T-helper 17 cell (primary cell): ENCODE measurements around the gene RAB30. TPM values are rescaled to one million over a fixed set of nuclear protein-coding genes. Genes with fewer than 3 reads are reported as not detected.
A peak's percentile ranks its signal among the peaks of the same experiment; 100 is the strongest.

Source experiments
- ATAC-seq: fragments of 150-1000 bp; cut with Tn5 transposase; 2 replicates; pipeline ENCODE4 v1.10.0; 2021; ENCODE audit warnings: mild to moderate bottlenecking, moderate library complexity
- DNase-seq, 3 donors: peaks; one replicate each; pipeline versions ENCODE4 v3.0.0 to v3.0.0-alpha.2; 2020 to 2021
- H3K9me3 ChIP-seq: one replicate; pipeline ENCODE4 v1.7.0; 2013; ENCODE audit warnings: low read length, mild to moderate bottlenecking; ENCODE audit not compliant: control insufficient read depth, poor library complexity, severe bottlenecking
- H3K27ac Mint-ChIP-seq: one replicate; pipeline ENCODE4 v1.8.0; 2022; ENCODE audit warnings: mild to moderate bottlenecking, moderate library complexity, mixed read lengths
- H3K27me3 Mint-ChIP-seq: one replicate; pipeline ENCODE4 v1.8.0; 2022; ENCODE audit warnings: mixed read lengths
- H3K36me3 Mint-ChIP-seq: one replicate; pipeline ENCODE4 v1.8.0; 2022; ENCODE audit warnings: low read depth, mixed read lengths
- H3K4me1 Mint-ChIP-seq: one replicate; pipeline ENCODE4 v1.8.0; 2022; ENCODE audit warnings: mild to moderate bottlenecking, mixed read lengths
- H3K4me3 Mint-ChIP-seq: one replicate; pipeline ENCODE4 v1.8.0; 2022; ENCODE audit warnings: mild to moderate bottlenecking, moderate library complexity, mixed read lengths
- total RNA-seq, 4 donors: library from RNA in 2 of 4; stranded (reverse) in 2 of 4; gene quantifications; one replicate each; pipeline ENCODE4 v1.2.3 and lab custom pipeline; 2022 to 2026

RAB30 gene
- total RNA-seq, 2 donors from 2014 or later, result 33.9 to 47.7 TPM

DNA sequence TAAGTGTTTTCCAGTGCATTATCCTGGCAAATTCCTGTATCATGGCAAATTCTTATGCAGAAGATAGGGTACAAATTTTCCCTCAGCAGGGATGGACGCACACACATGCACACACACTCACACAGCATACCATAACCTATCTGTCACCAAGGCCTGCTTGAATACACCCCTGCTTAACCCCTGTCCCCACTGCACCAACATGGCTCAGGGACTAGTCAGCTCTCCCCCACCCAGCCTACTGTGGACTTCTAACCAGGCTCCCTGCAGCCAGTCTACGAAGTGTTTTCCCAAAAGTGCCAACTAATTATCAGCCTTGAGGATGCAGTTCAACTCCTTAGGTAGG is 63.1 kb downstream of the RAB30 start:
- H3K9me3 ChIP-seq, result no peaks in the 10 kb centered on the region
- ATAC-seq (no peak), DNase-seq (no peak)
- Mint-ChIP-seq H3K27ac (no peak overlapping the region), H3K4me1 (peaks cover 12% of the 10 kb centered on the region), H3K27me3 (no peaks in the 10 kb centered on the region), H3K36me3 (no peaks in the 10 kb centered on the region), H3K4me3 (peak overlapping the region; percentile 25)

DNA sequence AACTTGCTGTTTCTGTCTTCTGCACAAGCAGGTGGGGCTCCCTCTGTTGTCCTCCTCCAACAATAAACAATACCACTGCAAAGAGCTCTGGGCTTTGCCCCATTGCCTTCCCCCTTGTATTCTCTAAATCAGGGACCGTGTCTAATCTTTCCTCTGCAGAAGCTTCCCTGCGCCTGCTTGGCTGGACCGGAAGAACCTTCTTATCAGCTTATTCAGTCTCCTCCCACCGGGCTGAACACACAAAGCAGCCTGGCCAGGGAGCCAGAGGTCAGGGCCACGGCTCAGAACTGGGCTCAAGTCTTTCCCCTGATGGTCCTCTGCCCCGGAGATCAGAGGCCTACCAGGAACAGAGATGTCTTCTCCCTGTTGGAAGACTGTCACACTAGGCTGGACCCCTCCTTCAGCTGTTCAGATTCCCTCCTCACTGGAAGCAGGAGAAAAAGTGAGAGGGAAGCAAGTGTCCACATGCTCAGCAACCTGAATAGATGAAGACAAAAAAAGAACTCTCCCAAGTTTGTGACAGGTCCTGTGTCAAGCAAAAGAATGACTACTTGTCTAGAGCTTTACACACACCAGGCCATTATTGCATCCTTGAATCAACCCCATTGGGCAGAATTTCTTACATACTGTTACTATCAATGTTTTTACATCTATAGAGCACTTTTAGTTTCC is 63.7 kb downstream of the RAB30 start:
- Mint-ChIP-seq H3K36me3 (no peaks in the 10 kb centered on the region), H3K4me3 (no peak overlapping the region), H3K27me3 (no peaks in the 10 kb centered on the region), H3K4me1 (peaks cover 12% of the 10 kb centered on the region), H3K27ac (no peak overlapping the region)
- ATAC-seq (no peak), DNase-seq (no peak)
- no peaks in the 10 kb centered on the region for H3K9me3 ChIP-seq

DNA sequence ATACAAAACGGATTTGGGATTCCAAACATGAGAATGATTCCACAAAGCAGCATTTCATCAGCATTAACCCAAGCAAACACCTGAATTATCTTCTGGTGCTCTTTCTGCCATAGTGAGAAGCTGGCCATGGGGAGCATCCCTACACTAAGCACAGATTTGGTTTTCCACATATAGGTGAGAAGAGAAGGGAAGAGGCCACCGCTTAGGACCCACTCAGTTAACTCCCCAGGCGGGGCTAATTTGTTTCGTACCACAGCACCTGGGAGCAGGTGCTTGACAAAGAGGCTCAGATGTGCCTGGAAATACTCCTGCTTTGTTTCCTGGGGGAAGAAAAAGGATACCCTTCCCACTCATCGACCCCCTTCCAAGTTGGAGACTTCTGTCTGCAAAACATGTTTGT is 64.2 kb downstream of the RAB30 start:
- Mint-ChIP-seq H3K27me3 (no peaks in the 10 kb centered on the region), H3K27ac (no peak overlapping the region), H3K4me1 (peaks cover 12% of the 10 kb centered on the region), H3K4me3 (no peak overlapping the region), H3K36me3 (no peaks in the 10 kb centered on the region)
- ATAC-seq (no peak), DNase-seq (no peak)
- no peaks in the 10 kb centered on the region for H3K9me3 ChIP-seq

DNA sequence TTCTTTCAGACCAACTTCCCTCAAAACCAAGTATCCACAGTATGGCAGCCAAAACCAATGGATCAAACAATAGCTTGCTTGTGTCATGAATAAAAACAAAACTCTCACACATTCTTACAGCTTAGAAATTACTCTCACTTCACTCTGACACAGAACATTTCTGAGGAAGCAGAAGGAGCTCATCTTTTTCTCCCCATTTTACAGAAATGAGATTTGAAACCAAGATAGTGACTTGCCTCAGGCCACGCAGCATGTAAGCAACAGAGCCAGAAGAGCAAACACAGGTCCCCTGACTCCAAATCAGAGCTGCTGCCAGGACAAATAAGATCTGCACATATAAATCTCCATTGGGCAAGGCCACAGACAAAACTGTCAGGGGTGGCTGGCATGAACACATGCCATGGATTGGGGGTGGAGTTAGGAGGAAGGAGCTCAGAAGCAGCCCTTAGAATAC is 64.8 kb downstream of the RAB30 start:
- no peak overlapping the region for H3K27ac Mint-ChIP-seq
- no peak for DNase-seq
- H3K4me1 Mint-ChIP-seq, result peaks cover 17% of the 10 kb centered on the region
- no peak for ATAC-seq
- no peak overlapping the region for H3K4me3 Mint-ChIP-seq
- no peaks in the 10 kb centered on the region for H3K36me3 Mint-ChIP-seq
- no peaks in the 10 kb centered on the region for H3K27me3 Mint-ChIP-seq
- H3K9me3 ChIP-seq, result no peaks in the 10 kb centered on the region

DNA sequence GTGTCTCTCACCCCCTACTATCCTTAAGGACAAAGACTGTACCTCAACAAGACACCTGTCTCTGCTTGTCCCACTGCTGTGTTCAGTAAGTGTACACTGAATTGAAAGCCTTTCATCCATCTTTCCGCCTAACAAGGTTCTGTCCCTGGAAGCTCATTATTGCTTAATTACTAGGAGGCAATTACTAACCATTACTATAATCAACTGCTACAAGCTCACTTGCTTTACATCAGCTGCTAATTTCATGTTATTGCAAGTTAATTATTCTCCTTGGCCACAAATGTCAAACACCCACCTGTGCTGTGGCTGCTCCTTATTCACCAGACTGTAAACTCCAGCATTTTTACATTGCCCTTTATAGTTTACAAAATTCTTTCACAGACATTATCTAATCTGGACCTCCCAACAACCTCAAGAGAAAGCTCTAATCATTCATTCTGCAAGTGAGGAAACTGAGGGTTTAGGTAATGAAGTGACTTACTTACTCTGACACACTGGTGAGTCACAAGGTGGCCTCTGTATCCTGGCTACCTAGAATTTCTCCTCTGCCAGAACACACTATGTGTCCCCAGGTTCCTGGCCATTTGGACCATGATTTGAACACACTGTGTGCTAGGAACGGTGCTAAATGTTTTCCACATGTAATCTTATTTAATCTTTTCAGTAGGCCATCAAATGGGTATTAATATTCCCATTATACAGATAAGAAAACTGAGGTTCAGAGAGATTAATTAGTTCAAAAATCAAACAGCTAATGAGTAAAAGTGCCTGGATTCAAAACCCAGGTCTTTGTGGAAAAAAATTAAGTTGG is 66.7 kb downstream of the RAB30 start:
- peak overlapping the region; percentile 4 for H3K27ac Mint-ChIP-seq
- no peaks in the 10 kb centered on the region for H3K27me3 Mint-ChIP-seq
- DNase-seq (no peak), ATAC-seq (no peak)
- no peaks in the 10 kb centered on the region for H3K9me3 ChIP-seq
- no peak overlapping the region for H3K4me3 Mint-ChIP-seq
- H3K36me3 Mint-ChIP-seq, result no peaks in the 10 kb centered on the region
- peaks cover 19% of the 10 kb centered on the region for H3K4me1 Mint-ChIP-seq

DNA sequence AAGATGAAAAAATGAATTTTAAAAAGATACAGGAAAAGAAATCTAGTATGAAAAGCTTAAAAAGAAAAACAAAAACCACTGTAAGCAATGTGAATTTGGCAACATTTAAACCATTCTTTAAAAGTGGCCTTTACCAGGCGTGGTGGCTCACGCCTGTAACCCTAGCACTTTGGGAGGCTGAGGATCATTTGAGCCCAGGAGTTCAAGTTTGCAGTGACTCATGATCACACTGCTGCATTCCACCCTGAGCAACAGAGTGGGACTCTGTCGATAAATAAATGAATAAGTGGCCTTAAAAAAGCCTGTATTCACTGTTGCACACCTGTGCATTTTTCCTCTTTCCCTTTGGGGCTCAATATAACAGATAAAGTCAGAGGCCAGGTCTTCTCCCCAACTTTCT is 69.2 kb downstream of the RAB30 start:
- Mint-ChIP-seq H3K36me3 (no peaks in the 10 kb centered on the region), H3K27me3 (no peaks in the 10 kb centered on the region), H3K4me3 (no peak overlapping the region), H3K27ac (peak overlapping the region; percentile 62), H3K4me1 (peaks cover 24% of the 10 kb centered on the region)
- DNase-seq, result no peak
- no peaks in the 10 kb centered on the region for H3K9me3 ChIP-seq
- ATAC-seq, result no peak

DNA sequence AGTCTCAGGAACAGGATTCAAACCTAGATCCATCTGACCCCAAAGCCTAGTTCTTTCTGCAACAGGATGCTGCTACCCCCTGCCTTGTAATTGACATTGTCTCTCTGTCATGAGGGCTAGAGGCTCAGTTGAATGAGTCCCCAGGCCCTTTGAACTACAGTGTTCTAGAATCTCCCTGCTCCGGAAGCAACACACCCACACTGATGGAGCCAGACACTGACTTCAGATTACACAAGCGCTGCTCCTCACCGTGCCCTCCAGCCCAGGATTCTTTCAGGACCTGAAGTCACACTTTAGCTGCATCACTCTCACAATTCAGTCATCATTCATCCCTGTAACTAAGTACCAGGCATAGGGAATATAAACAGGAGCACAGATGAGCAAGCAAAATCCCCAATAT is 69.6 kb downstream of the RAB30 start:
- H3K9me3 ChIP-seq, result no peaks in the 10 kb centered on the region
- ATAC-seq (peak; percentile 71), DNase-seq (no peak)
- Mint-ChIP-seq H3K27ac (peak overlapping the region; percentile 62), H3K4me3 (no peak overlapping the region), H3K36me3 (no peaks in the 10 kb centered on the region), H3K4me1 (peaks cover 23% of the 10 kb centered on the region), H3K27me3 (no peaks in the 10 kb centered on the region)

DNA sequence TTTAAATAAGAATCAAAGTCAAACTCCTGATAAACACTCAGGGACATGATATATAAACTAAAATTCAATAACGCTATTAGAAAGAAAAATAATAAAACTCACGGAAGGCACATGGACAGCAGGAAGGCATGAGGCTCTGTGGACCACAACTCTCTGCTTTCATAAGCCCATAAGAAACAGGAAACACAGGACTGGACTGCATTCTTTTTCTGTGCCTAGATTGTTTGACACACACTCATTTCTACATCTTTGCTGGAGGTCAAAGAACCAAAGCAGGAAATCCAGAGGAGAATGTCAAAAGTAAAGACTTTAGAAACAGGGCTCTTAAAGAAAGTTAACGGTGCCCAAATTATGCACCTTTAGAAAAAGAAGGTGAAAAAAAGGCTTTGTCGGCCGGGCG is 71.3 kb downstream of the RAB30 start:
- no peaks in the 10 kb centered on the region for H3K36me3 Mint-ChIP-seq
- peaks cover 19% of the 10 kb centered on the region for H3K4me1 Mint-ChIP-seq
- H3K27ac Mint-ChIP-seq, result peak overlapping the region; percentile 45
- DNase-seq (no peak), ATAC-seq (no peak)
- no peaks in the 10 kb centered on the region for H3K27me3 Mint-ChIP-seq
- H3K9me3 ChIP-seq, result no peaks in the 10 kb centered on the region
- H3K4me3 Mint-ChIP-seq, result no peak overlapping the region

DNA sequence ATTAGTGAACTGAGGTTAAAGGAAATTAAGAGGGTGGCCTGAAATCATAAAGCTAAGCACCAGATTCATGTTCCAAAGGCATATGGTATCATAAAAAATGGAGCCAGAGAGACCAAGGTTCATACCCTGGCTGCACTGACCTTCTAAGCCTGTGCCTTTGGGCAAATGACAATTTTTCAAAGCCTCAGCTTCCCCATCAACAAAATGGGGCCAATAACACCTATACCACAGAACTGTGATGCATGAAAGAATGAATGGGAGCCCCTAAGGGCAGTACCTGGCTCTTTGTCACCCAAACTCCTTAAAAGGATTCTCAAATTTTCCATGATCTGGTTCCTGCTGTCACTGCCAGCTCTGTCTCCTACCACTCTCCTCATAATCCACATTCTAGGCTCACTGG is 72.5 kb downstream of the RAB30 start:
- no peak overlapping the region for H3K27ac Mint-ChIP-seq
- peaks cover 20% of the 10 kb centered on the region for H3K4me1 Mint-ChIP-seq
- H3K36me3 Mint-ChIP-seq, result peaks cover under 1% of the 10 kb centered on the region
- no peaks in the 10 kb centered on the region for H3K9me3 ChIP-seq
- no peak for ATAC-seq
- no peaks in the 10 kb centered on the region for H3K27me3 Mint-ChIP-seq
- no peak overlapping the region for H3K4me3 Mint-ChIP-seq
- no peak for DNase-seq

DNA sequence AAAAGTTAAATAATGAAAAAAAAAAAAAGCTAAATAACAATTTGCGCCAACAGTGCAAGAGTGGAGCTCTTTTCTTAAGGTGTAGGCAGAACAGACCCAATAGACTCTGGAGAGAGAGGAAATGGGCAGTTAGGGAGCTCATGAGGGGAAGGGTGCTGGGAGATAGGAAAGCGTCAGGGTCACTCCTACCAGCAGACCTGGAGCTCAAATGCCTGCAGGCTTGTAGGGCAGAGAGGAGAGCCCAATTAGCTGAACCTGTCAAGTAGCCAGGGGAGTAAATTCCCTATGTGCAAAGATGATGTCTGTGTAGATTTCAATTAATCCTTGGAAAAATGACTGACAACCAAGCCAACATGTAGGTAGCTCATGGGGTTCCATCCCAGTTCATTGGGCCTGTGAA is 73.0 kb downstream of the RAB30 start:
- H3K4me3 Mint-ChIP-seq, result no peak overlapping the region
- DNase-seq (no peak), ATAC-seq (no peak)
- H3K27me3 Mint-ChIP-seq, result no peaks in the 10 kb centered on the region
- no peak overlapping the region for H3K27ac Mint-ChIP-seq
- H3K4me1 Mint-ChIP-seq, result peaks cover 20% of the 10 kb centered on the region
- H3K9me3 ChIP-seq, result no peaks in the 10 kb centered on the region
- H3K36me3 Mint-ChIP-seq, result peaks cover 3% of the 10 kb centered on the region

DNA sequence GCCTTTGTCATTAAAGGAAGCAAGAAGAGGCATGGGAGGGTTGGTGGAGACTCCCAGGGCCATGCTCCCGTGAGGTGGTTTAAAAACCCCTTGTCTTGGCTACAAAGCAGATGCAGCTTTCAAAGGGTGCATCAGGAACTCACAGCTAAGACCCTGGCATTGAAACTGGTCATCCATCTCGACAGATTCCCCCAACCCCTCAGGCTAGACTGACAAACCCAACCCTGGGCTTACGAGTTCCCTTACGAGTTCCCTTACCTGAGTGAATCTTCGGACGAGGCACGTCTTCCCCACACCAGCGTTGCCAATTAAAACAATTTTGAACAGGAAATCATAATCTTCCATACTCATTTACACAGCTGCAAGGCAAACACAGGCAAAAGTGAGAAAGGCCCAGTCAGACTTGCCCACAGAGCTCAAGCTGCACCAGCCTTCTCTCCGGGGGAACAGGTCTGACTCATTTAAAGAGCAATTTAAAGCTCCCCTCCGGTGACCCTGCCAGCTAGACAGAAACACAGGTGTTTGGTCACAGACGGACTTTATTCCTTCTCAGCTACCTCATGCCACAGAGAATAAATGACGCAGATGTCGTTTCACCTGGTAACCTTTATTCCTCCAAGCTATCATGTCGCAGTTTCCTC is 74.6 kb downstream of the RAB30 start:
- no peak for DNase-seq
- H3K4me3 Mint-ChIP-seq, result no peak overlapping the region
- H3K4me1 Mint-ChIP-seq, result peaks cover 16% of the 10 kb centered on the region
- H3K27me3 Mint-ChIP-seq, result no peaks in the 10 kb centered on the region
- peak overlapping the region; percentile 6 for H3K27ac Mint-ChIP-seq
- peaks cover 8% of the 10 kb centered on the region for H3K36me3 Mint-ChIP-seq
- no peaks in the 10 kb centered on the region for H3K9me3 ChIP-seq
- no peak for ATAC-seq

DNA sequence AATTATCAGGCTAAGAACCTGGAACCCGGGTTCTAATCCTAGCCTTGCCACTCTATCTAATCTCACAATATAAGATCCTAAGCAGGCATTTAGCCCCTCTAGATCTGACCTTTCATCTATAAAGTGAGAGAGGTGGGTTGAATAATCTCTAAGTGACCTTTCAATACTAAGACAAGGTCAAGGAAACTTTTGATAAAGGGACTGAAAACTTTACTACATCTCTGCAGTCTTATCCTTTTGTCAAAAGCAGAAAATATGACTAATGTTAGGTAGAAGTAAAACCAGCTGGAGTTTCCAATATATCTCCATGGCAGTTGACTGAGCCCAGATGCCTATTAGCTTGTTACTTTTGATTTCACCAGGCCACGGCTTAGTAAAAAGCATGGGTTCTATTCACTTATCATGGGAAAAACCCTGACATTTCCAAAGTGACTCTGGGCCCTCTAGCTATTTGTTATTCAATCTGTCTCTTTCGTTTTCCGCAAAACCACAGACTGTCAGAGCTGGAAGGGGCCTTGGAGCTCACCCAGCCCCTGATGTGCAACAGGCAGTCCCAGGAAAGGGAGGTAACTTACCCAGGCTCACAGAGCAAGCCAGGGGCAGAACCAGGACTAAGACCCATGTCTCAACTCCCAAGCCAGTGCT is 75.8 kb downstream of the RAB30 start:
- H3K27ac Mint-ChIP-seq, result peak overlapping the region; percentile 41
- DNase-seq (no peak), ATAC-seq (peak; percentile 40)
- H3K4me1 Mint-ChIP-seq, result peaks cover 15% of the 10 kb centered on the region
- H3K36me3 Mint-ChIP-seq, result peaks cover 8% of the 10 kb centered on the region
- no peaks in the 10 kb centered on the region for H3K27me3 Mint-ChIP-seq
- H3K4me3 Mint-ChIP-seq, result no peak overlapping the region
- H3K9me3 ChIP-seq, result no peaks in the 10 kb centered on the region

DNA sequence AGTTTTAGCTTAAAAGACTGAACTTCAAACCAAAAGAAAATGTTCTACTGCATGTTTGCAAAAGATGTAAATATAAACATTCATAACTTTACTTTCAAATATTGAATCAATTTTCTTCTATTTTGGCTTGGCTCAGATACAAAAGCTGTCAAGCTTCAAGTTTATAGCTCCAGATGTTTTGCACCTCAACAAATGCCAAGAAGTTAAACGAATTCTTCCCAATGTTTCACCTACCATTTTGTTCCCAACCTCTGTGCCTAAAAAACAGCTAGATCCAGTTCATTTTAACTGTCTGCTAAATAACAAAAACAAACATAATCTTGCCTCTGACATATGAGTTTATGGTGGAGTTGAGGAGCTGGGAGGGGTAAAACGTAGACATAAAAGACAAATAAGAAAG is 76.5 kb downstream of the RAB30 start:
- H3K9me3 ChIP-seq, result no peaks in the 10 kb centered on the region
- Mint-ChIP-seq H3K4me1 (peaks cover 15% of the 10 kb centered on the region), H3K27me3 (no peaks in the 10 kb centered on the region), H3K27ac (no peak overlapping the region), H3K36me3 (peaks cover 8% of the 10 kb centered on the region), H3K4me3 (no peak overlapping the region)
- DNase-seq, result no peak
- no peak for ATAC-seq
